Loucy (cell line): ENCODE data around the gene PDE8A.

ENCODE experiments used
- H2AFZ ChIP-seq: fragments of 200-600 bp; sonication (generic); 2 replicates; pipeline ENCODE4 v1.6.0; 2016; ENCODE audit warnings: antibody characterized with exemption, mild to moderate bottlenecking, low read length, moderate library complexity
- H3F3A ChIP-seq: fragments of 200-600 bp; 2 replicates; pipeline ENCODE4 v1.6.0; 2016; ENCODE audit warnings: antibody characterized with exemption, low read depth, mild to moderate bottlenecking
- H3K27me3 ChIP-seq: fragments of 200-600 bp; sonication (generic); 2 replicates; pipeline ENCODE4 v1.6.1; 2014; ENCODE audit warnings: low read length, mild to moderate bottlenecking; ENCODE audit not compliant: insufficient read depth, poor library complexity, severe bottlenecking
- H3K36me3 ChIP-seq: fragments of 200-600 bp; sonication (generic); 2 replicates; pipeline ENCODE4 v1.6.1; 2016; ENCODE audit warnings: low read length; ENCODE audit not compliant: insufficient read depth
- H3K4me1 ChIP-seq: fragments of 200-600 bp; sonication (generic); 2 replicates; pipeline ENCODE4 v1.5.1; 2014; ENCODE audit warnings: low read length, mild to moderate bottlenecking; ENCODE audit not compliant: insufficient read depth, poor library complexity, severe bottlenecking
- H3K4me2 ChIP-seq: fragments of 200-600 bp; sonication (generic); 2 replicates; pipeline ENCODE4 v1.6.0; 2014; ENCODE audit warnings: antibody characterized with exemption, low read length, low read depth, mild to moderate bottlenecking; ENCODE audit not compliant: poor library complexity, severe bottlenecking
- H3K4me3 ChIP-seq: fragments of 200-600 bp; sonication (generic); 2 replicates; pipeline ENCODE4 v1.5.1; 2014; ENCODE audit warnings: low read length, mild to moderate bottlenecking, mixed read lengths; ENCODE audit not compliant: poor library complexity, severe bottlenecking
- H3K79me2 ChIP-seq: fragments of 200-600 bp; sonication (generic); 2 replicates; pipeline ENCODE4 v1.6.1; 2014; ENCODE audit warnings: low read length; ENCODE audit not compliant: insufficient read depth
- H3K9ac ChIP-seq: fragments of 200-600 bp; sonication (generic); 2 replicates; pipeline ENCODE4 v1.6.0; 2014; ENCODE audit warnings: mild to moderate bottlenecking, low read depth, low read length, moderate library complexity; ENCODE audit not compliant: poor library complexity, severe bottlenecking
- H3K9me2 ChIP-seq: fragments of 200-600 bp; sonication (generic); replicated peaks from 2 replicates; pipeline ENCODE4 v1.6.1; 2016; ENCODE audit warnings: low read depth, low read length, mixed read lengths
- H3K9me3 ChIP-seq: fragments of 200-600 bp; sonication (generic); 2 replicates; pipeline ENCODE4 v1.6.1; 2014; ENCODE audit warnings: mild to moderate bottlenecking, antibody characterized with exemption, low read length, low read depth; ENCODE audit not compliant: insufficient read depth
- H4K20me1 ChIP-seq: fragments of 200-600 bp; sonication (generic); 2 replicates; pipeline ENCODE4 v1.6.0; 2014; ENCODE audit warnings: antibody characterized with exemption, low read length, mild to moderate bottlenecking; ENCODE audit not compliant: insufficient read depth, poor library complexity, severe bottlenecking
- CTCF ChIP-seq: fragments of 200-600 bp; sonication (generic); conservative IDR thresholded peaks from 2 replicates; pipeline ENCODE4 v1.5.1; 2014; ENCODE audit warnings: mild to moderate bottlenecking, antibody characterized with exemption, low read length
- EZH2phosphoT487 ChIP-seq: fragments of 200-600 bp; IDR thresholded peaks from 2 replicates; pipeline ENCODE4 v1.6.1; 2018; ENCODE audit warnings: antibody characterized with exemption, mild to moderate bottlenecking, moderate library complexity, borderline replicate concordance

PDE8A gene

GRCh38 chr15:85000189-85000864, 18.7 kb downstream of the PDE8A start:
- Histone ChIP-seq H3K4me2 (no peak overlapping the region), H3K4me3 (no peak overlapping the region), H3K9me3 (no peaks in the 10 kb centered on the region), H3K9me2 (no peaks in the 10 kb centered on the region), H3K79me2 (peaks cover 77% of the 10 kb centered on the region), H3K27me3 (no peaks in the 10 kb centered on the region), H2AFZ (no peak overlapping the region), H3F3A (no peaks in the 10 kb centered on the region), H3K9ac (no peak overlapping the region), H3K36me3 (no peaks in the 10 kb centered on the region), H3K4me1 (peaks cover 9% of the 10 kb centered on the region), H4K20me1 (no peaks in the 10 kb centered on the region)
- TF ChIP-seq CTCF (no peak), EZH2phosphoT487 (no peak)

- Histone ChIP-seq H3K9me2 (no peaks in the 10 kb centered on the region), H3F3A (no peaks in the 10 kb centered on the region), H3K4me2 (no peak overlapping the region), H3K9ac (no peak overlapping the region), H4K20me1 (no peaks in the 10 kb centered on the region), H3K36me3 (no peaks in the 10 kb centered on the region), H3K79me2 (peaks cover 75% of the 10 kb centered on the region), H2AFZ (no peak overlapping the region), H3K27me3 (no peaks in the 10 kb centered on the region), H3K4me3 (no peak overlapping the region), H3K4me1 (peaks cover 9% of the 10 kb centered on the region), H3K9me3 (no peaks in the 10 kb centered on the region)
- TF ChIP-seq CTCF (no peak), EZH2phosphoT487 (no peak)
Observed at GRCh38 chr15:85000937-85001336, 19.3 kb downstream of the PDE8A start.

- Histone ChIP-seq H3F3A (no peaks in the 10 kb centered on the region), H3K9me2 (no peaks in the 10 kb centered on the region), H4K20me1 (no peaks in the 10 kb centered on the region), H3K27me3 (no peaks in the 10 kb centered on the region), H3K9me3 (no peaks in the 10 kb centered on the region), H3K4me3 (no peak overlapping the region), H3K4me1 (peaks cover 9% of the 10 kb centered on the region), H3K36me3 (no peaks in the 10 kb centered on the region), H3K9ac (no peak overlapping the region), H2AFZ (no peak overlapping the region), H3K4me2 (no peak overlapping the region), H3K79me2 (peaks cover 77% of the 10 kb centered on the region)
- TF ChIP-seq EZH2phosphoT487 (no peak), CTCF (no peak)
Observed at GRCh38 chr15:85002517-85002916, 20.9 kb downstream of the PDE8A start.
